Right renal cortex interstitium (tissue), 3 donors: ENCODE data around the gene NOP10. TPM values are rescaled to one million over a fixed set of nuclear protein-coding genes. Genes with fewer than 3 reads are reported as not detected.

Experiments used
- DNase-seq, 3 donors: peaks; one replicate each; pipeline ENCODE4 v3.0.0-alpha.2; 2013; ENCODE audit warnings: low read depth in 3 of 3, low spot score in 2 of 3
- polyA plus RNA-seq, 3 donors: library from polyadenylated mRNA; unstranded; fragments of 120-200 nt; gene quantifications; one replicate each; pipeline ENCODE4 v1.2.1, GENCODE V29; 2013; ENCODE audit not compliant: insufficient read length in 3 of 3

Gene NOP10
- polyA plus RNA-seq, 3 donors, result 133 to 152 (median 149) TPM

- DNase-seq, result no peak
Measured at GRCh38 chr15:34334672-34335071, 8.3 kb downstream of the NOP10 start.

DNA sequence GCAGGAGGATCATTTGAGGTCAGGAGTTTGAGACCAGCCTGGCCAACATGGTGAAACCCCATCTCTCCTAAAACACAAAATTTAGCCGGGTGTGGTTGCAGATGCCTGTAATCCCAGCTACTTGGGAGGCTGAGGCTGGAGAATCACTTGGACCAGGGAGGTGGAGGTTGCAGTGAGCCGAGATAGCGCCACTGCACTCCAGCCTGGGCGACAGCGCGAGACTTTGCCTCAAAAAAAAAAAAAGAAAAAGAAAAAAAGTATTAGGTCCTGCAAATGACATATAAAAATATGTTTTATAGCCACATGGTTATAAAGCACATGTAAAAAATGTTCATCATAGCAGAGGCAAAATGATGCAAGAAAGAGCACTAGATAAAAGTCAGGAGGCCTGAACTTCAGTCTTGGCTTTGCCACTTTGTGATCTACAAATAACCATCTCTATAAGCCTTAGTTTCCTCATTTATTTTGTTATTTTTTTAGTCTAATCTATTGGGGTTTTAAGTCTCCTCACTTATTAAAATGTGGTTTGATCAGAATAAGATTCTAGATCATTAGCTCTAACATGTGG lies 10.3 kb downstream of the NOP10 start:
- no peak for DNase-seq

DNA sequence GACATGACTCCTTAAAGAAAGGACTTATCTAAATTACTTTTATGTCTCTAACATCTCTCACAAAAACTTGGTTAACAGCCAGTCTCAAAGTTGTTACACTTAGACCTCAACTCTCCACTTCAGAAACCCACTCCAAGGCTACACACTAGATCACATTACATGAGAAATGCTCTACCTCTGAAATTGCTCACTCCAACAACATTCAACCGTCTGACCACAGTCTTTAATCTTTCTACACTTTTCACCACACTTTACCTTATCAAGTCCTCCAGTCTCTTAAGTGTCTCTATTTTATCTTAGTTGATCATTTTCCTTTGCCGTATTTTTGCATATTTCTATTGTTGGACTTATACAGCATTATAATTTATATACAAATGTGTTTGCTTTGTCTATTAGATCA lies 11.1 kb downstream of the NOP10 start:
- no peak for DNase-seq

DNA sequence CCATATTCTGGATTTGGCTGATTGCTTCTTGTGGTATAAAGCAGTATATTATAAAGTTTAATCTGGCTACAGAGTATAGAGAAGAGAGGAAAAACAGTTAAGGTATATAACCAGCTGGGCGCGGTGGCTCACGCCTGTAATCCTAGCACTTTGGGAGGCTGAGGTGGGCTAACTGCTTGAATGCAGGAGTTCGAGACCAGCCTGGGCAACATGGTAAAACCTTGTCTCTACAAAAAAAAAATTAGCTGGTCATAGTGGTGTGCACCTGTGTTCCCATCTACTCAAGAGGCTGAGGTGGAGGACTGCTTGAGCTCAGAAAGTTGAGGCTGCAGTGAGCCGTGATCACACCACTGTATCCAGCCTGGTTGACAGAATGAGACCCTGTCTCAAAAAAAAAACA lies 12.7 kb downstream of the NOP10 start:
- DNase-seq, result no peak

DNA sequence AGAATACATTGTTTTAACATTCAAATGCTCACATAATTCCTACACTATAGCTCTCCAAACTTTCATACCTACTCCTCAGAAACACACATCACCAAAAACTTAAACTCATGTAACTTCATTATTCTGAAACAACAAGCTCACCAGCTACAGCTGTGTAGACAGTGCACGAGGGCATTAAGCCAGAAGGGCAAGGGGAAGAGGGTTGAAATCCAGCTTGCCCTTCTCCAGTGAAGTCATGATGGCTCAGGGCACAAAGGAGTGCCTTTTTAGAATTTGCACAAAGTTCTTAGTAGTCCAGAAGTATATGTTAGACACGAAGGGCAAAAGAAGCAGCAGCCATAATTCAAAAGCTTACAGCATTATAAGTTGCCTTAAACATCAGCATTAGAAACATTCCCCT lies 13.9 kb downstream of the NOP10 start:
- no peak for DNase-seq

DNA sequence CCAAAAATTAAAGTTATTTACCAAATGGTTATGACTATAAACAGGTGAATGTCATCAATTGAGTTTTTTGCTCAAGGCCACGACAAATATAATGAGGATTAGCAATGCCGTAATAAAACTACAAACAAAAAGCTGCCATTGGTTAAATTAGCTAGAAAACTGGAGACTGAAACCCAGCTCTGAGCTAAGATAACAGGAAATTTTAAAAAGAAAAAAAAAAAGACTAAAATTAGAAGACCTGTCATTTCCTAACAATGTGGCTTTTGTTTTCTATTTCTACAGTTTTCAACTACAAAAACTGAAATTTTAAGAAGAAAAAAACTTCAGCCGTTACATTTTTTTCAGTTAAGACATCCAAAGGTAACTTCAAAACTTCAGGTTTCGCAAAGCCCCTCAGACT lies 15.0 kb downstream of the NOP10 start:
- DNase-seq, result no peak

- no peak for DNase-seq
Measured at GRCh38 chr15:34325368-34325767, 17.6 kb downstream of the NOP10 start.

GRCh38 chr15:34324933-34325332 lies 18.0 kb downstream of the NOP10 start:
- no peak for DNase-seq

- no peak for DNase-seq
Measured at GRCh38 chr15:34323217-34323616, 19.7 kb downstream of the NOP10 start.

GRCh38 chr15:34318277-34319079 lies 24.5 kb downstream of the NOP10 start:
- DNase-seq, result peak in 1 of 3 donors; percentile 31

- DNase-seq, result no peak
Measured at GRCh38 chr15:34314491-34315490, 28.1 kb downstream of the NOP10 start.

DNA sequence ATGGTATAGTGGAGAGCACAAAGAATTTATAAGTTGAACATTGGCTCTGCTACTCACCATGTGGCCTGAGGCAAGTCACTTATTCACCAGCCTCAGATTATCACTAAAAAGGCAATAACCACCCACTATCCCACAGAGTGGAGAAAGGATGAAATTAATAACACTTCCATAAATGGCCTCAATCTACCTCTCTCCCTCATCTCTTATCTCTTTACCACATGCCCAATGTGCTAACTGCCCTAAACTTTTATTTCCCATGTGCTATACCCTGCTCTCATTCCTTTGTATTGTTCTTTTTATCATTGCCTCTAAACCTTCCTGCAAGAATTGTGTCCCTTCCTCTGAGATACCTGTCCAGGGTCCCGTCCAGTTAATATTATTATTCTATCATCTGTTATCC lies 31.4 kb downstream of the NOP10 start:
- DNase-seq, result no peak

- no peak for DNase-seq
Measured at GRCh38 chr15:34304613-34305012, 38.3 kb downstream of the NOP10 start.

GRCh38 chr15:34301058-34301457 lies 41.9 kb downstream of the NOP10 start:
- no peak for DNase-seq

GRCh38 chr15:34297059-34297458 lies 45.9 kb downstream of the NOP10 start:
- no peak for DNase-seq

- no peak for DNase-seq
Measured at GRCh38 chr15:34292621-34293020, 50.3 kb downstream of the NOP10 start.

Other genes with a start within 250 kb of the NOP10 start
- gene EMC7, start 241.3 kb downstream of the NOP10 start, polyA plus RNA-seq, result 100 to 1,000 TPM in 1 of 3 donors, 10 to 100 TPM in 2; 98.2 to 105 (median 99.1) TPM
- 1 to 10 TPM; 2.0 to 2.3 (median 2.0) TPM for gene PGBD4, start 241.1 kb downstream of the NOP10 start, polyA plus RNA-seq
- gene KATNBL1, start 133.0 kb downstream of the NOP10 start, polyA plus RNA-seq, result 10 to 100 TPM; 46.1 to 51.0 (median 46.2) TPM
- gene EMC4, start 118.1 kb downstream of the NOP10 start, polyA plus RNA-seq, result 100 to 1,000 TPM; 122 to 128 (median 125) TPM
- 10 to 100 TPM; 19.6 to 21.7 (median 19.9) TPM for gene SLC12A6, start 5.4 kb downstream of the NOP10 start, polyA plus RNA-seq
- gene NUTM1, start 179 bp upstream of the NOP10 start, polyA plus RNA-seq, result not detected
- gene LPCAT4, start 24.1 kb upstream of the NOP10 start, polyA plus RNA-seq, result 10 to 100 TPM; 30.2 to 33.3 (median 31.0) TPM
- gene GOLGA8A, start 94.7 kb upstream of the NOP10 start, polyA plus RNA-seq, result 10 to 100 TPM; 36.0 to 52.2 (median 49.1) TPM
- gene GOLGA8B, start 240.5 kb upstream of the NOP10 start, polyA plus RNA-seq, result 10 to 100 TPM; 59.4 to 80.1 (median 60.2) TPM